HCT116 (cell line): ENCODE results near the gene ERBB2. TPM values are rescaled to one million over a fixed set of nuclear protein-coding genes. Genes with fewer than 3 reads are reported as not detected.
A peak's percentile ranks its signal among the peaks of the same experiment; 100 is the strongest.

Experiments
- ATAC-seq: fragments of 200-7000 bp; cut with Tn5 transposase; 2 replicates; pipeline ENCODE4 v1.9.1; 2020; ENCODE audit warnings: mild to moderate bottlenecking, moderate library complexity
- BruUV-seq: library from RNA; stranded (reverse); fragments of 400-500 nt; replicated peaks from 2 replicates; lab custom pipeline; 2021; lab: Mats Ljungman, UMichigan
- CTCF ChIA-PET: fragments of 300-600 bp; sonication (Branson Sonifier 250); formaldehyde crosslinking; loops from one replicate; lab custom pipeline; 2021; ENCODE audit warnings: antibody characterized with exemption; lab: Charles Lee
- POLR2A ChIA-PET: fragments of 300-600, 350-600 bp; sonication (Branson Sonifier 250); formaldehyde crosslinking; loops from one replicate; lab custom pipeline; 2021; ENCODE audit warnings: antibody characterized with exemption; lab: Charles Lee
- RAD21 ChIA-PET, 2 experiments: fragments of 300-600 bp; sonication (Branson Sonifier 250); formaldehyde crosslinking; loops; one replicate each; lab custom pipeline; 2023; ENCODE audit warnings: low total read pairs in 2 of 2; ENCODE audit not compliant: uncharacterized antibody in 2 of 2, unreplicated experiment in 2 of 2, low non-redundant PET in 1 of 2; lab: Charles Lee
- DNase-seq: peaks from one replicate; pipeline ENCODE4 v3.0.0-alpha.2; 2010; ENCODE audit warnings: low read depth, low spot score
- H2AFZ ChIP-seq: fragments of 200-600 bp; shearing (Covaris generic), sonication (generic); 2 replicates; pipeline ENCODE4 v1.6.1; 2017; ENCODE audit warnings: low read depth, mixed run types, mixed read lengths, antibody characterized with exemption, low read length; ENCODE audit not compliant: poor library complexity, severe bottlenecking
- H3K27ac ChIP-seq: 2 replicates; pipeline ENCODE4 v1.5.1; 2012; ENCODE audit warnings: low read depth, low read length
- H3K27me3 ChIP-seq: fragments of 200-600 bp; sonication (generic); 2 replicates; pipeline ENCODE4 v1.6.1; 2016; ENCODE audit warnings: mixed run types, low read length, mixed read lengths; ENCODE audit not compliant: insufficient read depth
- H3K36me3 ChIP-seq, 2 experiments: fragments of 200-500 bp in 1 of 2; fragments of 200-600 bp in 1 of 2; sonication (Bioruptor generic) in 1 of 2; sonication (generic) in 1 of 2; 2 replicates each; pipeline versions ENCODE4 v1.5.1 to v1.6.1; 2014 to 2016; ENCODE audit warnings: low read length in 2 of 2, inconsistent platforms in 1 of 2, mixed read lengths in 1 of 2, mixed run types in 1 of 2; ENCODE audit not compliant: insufficient read depth in 2 of 2, control insufficient read depth in 1 of 2
- H3K4me1 ChIP-seq, 2 experiments: fragments of 200-600 bp in 1 of 2; sonication (generic) in 1 of 2; 2 replicates each; pipeline versions ENCODE4 v1.5.1 to v1.6.1; 2012 to 2017; ENCODE audit warnings: low read length in 2 of 2, inconsistent platforms in 1 of 2, mild to moderate bottlenecking in 1 of 2, mixed read lengths in 1 of 2, mixed run types in 1 of 2, moderate library complexity in 1 of 2; ENCODE audit not compliant: insufficient read depth in 2 of 2, control insufficient read depth in 1 of 2
- H3K4me2 ChIP-seq: fragments of 200-600 bp; sonication (generic); 2 replicates; pipeline ENCODE4 v1.6.1; 2017; ENCODE audit warnings: mixed run types, low read length, mixed read lengths
- H3K4me3 ChIP-seq, 2 experiments: fragments of 200-600 bp in 1 of 2; sonication (generic) in 1 of 2; replicated peaks in 1 of 2; 2 replicates each; pipeline ENCODE4 v1.5.1; 2011 to 2016; ENCODE audit warnings: low read length in 2 of 2, control low read depth in 1 of 2, low read depth in 1 of 2, mild to moderate bottlenecking in 1 of 2, mixed read lengths in 1 of 2, mixed run types in 1 of 2
- H3K79me2 ChIP-seq: fragments of 200-600 bp; sonication (generic); 2 replicates; pipeline ENCODE4 v1.6.1; 2017; ENCODE audit warnings: mild to moderate bottlenecking, mixed run types, low read length, moderate library complexity, mixed read lengths; ENCODE audit not compliant: insufficient read depth
- H3K9ac ChIP-seq: fragments of 200-600 bp; sonication (generic); 2 replicates; pipeline ENCODE4 v1.6.1; 2016; ENCODE audit warnings: low read length, mixed read lengths
- H3K9me2 ChIP-seq: fragments of 200-600 bp; sonication (generic), shearing (Covaris generic); 2 replicates; pipeline ENCODE4 v1.6.1; 2017; ENCODE audit warnings: mixed run types, mild to moderate bottlenecking, moderate library complexity; ENCODE audit not compliant: insufficient read depth
- H3K9me3 ChIP-seq, 2 experiments: fragments of 200-500 bp in 1 of 2; fragments of 200-600 bp in 1 of 2; sonication (Bioruptor generic) in 1 of 2; sonication (generic) in 1 of 2; 2 replicates each; pipeline ENCODE4 v1.6.1; 2014 to 2017; ENCODE audit warnings: low read length in 2 of 2, mixed read lengths in 2 of 2, inconsistent platforms in 1 of 2, low read depth in 1 of 2, mild to moderate bottlenecking in 1 of 2, mixed run types in 1 of 2, moderate library complexity in 1 of 2; ENCODE audit not compliant: control insufficient read depth in 1 of 2, insufficient read depth in 1 of 2
- H4K20me1 ChIP-seq: fragments of 200-600 bp; sonication (generic), shearing (Covaris generic); 2 replicates; pipeline ENCODE4 v1.6.1; 2017; ENCODE audit warnings: mixed run types, mild to moderate bottlenecking, moderate library complexity; ENCODE audit not compliant: insufficient read depth
- CBX3 ChIP-seq: IDR thresholded peaks from 2 replicates; pipeline ENCODE4 v1.6.1; 2012; ENCODE audit warnings: low read depth
- CEBPB ChIP-seq: IDR thresholded peaks from 2 replicates; pipeline ENCODE4 v1.6.1; 2012; ENCODE audit warnings: low read depth
- EGR1 ChIP-seq: IDR thresholded peaks from 2 replicates; pipeline ENCODE4 v1.6.1; 2012; ENCODE audit warnings: low read depth
- ELF1 ChIP-seq: IDR thresholded peaks from 2 replicates; pipeline ENCODE4 v1.6.1; 2012; ENCODE audit warnings: low read depth, borderline replicate concordance
- JUND ChIP-seq: IDR thresholded peaks from 2 replicates; pipeline ENCODE4 v1.6.1; 2012
- MAX ChIP-seq: IDR thresholded peaks from 2 replicates; pipeline ENCODE4 v1.6.1; 2012
- POLR2AphosphoS5 ChIP-seq: IDR thresholded peaks from 2 replicates; pipeline ENCODE4 v1.6.1; 2011; ENCODE audit warnings: mild to moderate bottlenecking, low read depth, low read length, moderate library complexity
- SIN3A ChIP-seq: IDR thresholded peaks from 2 replicates; pipeline ENCODE4 v1.6.1; 2012; ENCODE audit warnings: low read depth
- SP1 ChIP-seq: IDR thresholded peaks from 2 replicates; pipeline ENCODE4 v1.6.1; 2012; ENCODE audit warnings: low read depth
- SRF ChIP-seq: IDR thresholded peaks from 2 replicates; pipeline ENCODE4 v1.6.1; 2012; ENCODE audit warnings: low read depth
- YY1 ChIP-seq: IDR thresholded peaks from 2 replicates; pipeline ENCODE4 v1.6.1; 2011; ENCODE audit warnings: low read length, low read depth, moderate library complexity, mild to moderate bottlenecking; ENCODE audit not compliant: insufficient replicate concordance; ENCODE audit errors: extremely low read depth
- ZFX ChIP-seq: fragments of 450-650 bp; IDR thresholded peaks from 2 replicates; pipeline ENCODE4 v1.6.1; 2017
- intact Hi-C: fragments of 100-400 bp; cut with micrococcal nuclease; formaldehyde crosslinking; loops from 2 replicates; pipeline ENCODE4 v1.10.0; 2022
- total RNA-seq: library from RNA; stranded (reverse); gene quantifications from one replicate; pipeline ENCODE4 v1.2.1, GENCODE V29; 2021; ENCODE audit not compliant: unreplicated experiment

ERBB2 gene
- total RNA-seq, 1 experiment from 2014 or later, result 75.8 TPM

DNA sequence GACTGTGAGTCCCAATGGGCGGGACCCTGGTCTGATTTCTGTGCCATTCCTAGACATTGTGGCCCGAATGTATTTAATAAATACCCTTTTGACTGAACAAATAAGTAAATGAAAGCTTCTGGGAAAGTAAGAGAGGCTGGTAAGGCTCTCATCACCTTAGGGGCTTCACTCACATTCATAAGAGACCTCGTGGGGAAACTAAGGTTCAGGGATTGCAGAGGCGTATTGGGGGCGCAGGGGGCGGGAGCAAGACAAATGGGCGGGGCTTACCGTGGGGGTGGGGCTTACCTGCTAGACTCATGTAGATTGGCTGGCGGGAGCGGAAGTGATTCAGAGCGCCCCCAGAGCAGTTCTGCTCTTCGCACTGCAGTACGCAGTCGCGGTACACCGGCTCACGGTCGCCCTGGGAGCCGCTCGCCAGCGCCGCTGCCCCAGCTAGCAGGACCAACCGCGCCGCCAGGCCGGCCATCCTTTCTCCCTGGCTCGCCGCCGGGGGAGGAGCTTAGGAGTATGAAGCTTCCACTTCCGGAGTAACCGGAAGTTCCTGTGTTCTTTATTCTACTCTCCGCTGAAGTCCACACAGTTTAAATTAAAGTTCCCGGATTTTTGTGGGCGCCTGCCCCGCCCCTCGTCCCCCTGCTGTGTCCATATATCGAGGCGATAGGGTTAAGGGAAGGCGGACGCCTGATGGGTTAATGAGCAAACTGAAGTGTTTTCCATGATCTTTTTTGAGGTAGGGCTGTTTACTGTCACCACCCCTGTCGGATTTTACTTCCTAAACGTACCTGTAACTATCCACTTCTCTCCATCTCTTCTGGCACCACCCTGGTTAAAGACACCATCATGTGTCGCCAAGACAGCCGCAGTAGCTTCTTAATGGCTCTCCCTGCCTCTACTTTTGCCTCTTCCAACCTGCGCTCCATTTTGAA, 12.1 kb upstream of the ERBB2 start, which contains the start of gene PGAP3:
Gene PGAP3, minus strand, starts transcription at position 512 of the 929 bp plus-strand sequence. Its CDS starts 43 bp downstream, at position 469.
- Histone ChIP-seq H3K4me2 (peak within 1 kb of the TSS; percentile 91), H3K9ac (peak within 1 kb of the TSS; percentile 77), H3K9me2 (no peaks in the 10 kb centered on the region), H3K27me3 (no peaks in the 10 kb centered on the region), H3K36me3 (no peaks in the 10 kb centered on the region), H3K79me2 (no peaks in the 10 kb centered on the region), H3K27ac (peak within 1 kb of the TSS; percentile 95), H3K9me3 (no peaks in the 10 kb centered on the region)
- no TSS peak for BruUV-seq
- TF ChIP-seq JUND (no peak), YY1 (peak; percentile 23), CEBPB (no peak), SIN3A (peak; percentile 62; the same call in 1 of the 2 replicates), CBX3 (0 out of 2 replicates have a peak, but pooled peaks have one; percentile 39), ELF1 (peak; percentile 89), ZFX (no peak), POLR2AphosphoS5 (peak; percentile 91), MAX (peak; percentile 24; the same call in 1 of the 2 replicates), SP1 (peak; percentile 51), SRF (peak; percentile 47; the same call in 1 of the 2 replicates), EGR1 (peak; percentile 65; the same call in 1 of the 2 replicates)
- TF ChIP-seq, all 23 proteins: peak for 9
- Histone ChIP-seq H4K20me1 (no peaks in the 10 kb centered on the region), H2AFZ (peak within 1 kb of the TSS; percentile 49), H3K4me3 (peak within 1 kb of the TSS; percentile 84 to 89), H3K4me1 (peaks cover 10 to 19% of the 10 kb centered on the region in 2 experiments; a peak in 3 of 4 replicates)
- CTCF ChIA-PET, result interaction anchor here (0.6 to 2.4 kb wide), 10 partner anchors 9 to 705 kb away, joined by 3 to 9 read pairs (median 4); partner anchors contain the start of gene MIEN1
- RAD21 ChIA-PET, result interaction anchor here in 1 of 2 experiments (1.1 kb wide), 1 partner anchor 42 kb away, joined by 3 read pairs; the partner anchor contains the start of gene MIEN1
- intact Hi-C loops, result no loop called here
- POLR2A ChIA-PET, result interaction anchor here (0.9 to 2.1 kb wide), 4 partner anchors 10 to 41 kb away, joined by 3 to 16 read pairs (median 6); partner anchors contain the start of genes ERBB2 and MIEN1
- peak; percentile 95 for ATAC-seq
- DNase-seq, result peak; percentile 91
